K562 (cell line): ENCODE results near the gene DAB2. TPM values are rescaled to one million over a fixed set of nuclear protein-coding genes. Genes with fewer than 3 reads are reported as not detected.

Source experiments
- ESRRB ChIP-seq: fragments of 250-450 bp; sonication (Bioruptor Pico); IDR thresholded peaks from 2 replicates; pipeline ENCODE4 v1.5.0; 2020; ENCODE audit warnings: mild to moderate bottlenecking, moderate library complexity, borderline replicate concordance
- KAT7 ChIP-seq: sonication (generic); formaldehyde crosslinking; IDR thresholded peaks from 2 replicates; pipeline ENCODE4 v1.8.0; 2022; ENCODE audit warnings: missing genetic modification reagents, mild to moderate bottlenecking, borderline replicate concordance
- MNT ChIP-seq, 2 experiments: fragments of 450-650 bp; conservative IDR thresholded peaks; 2 replicates each; pipeline ENCODE4 v1.6.1; 2017; ENCODE audit warnings: mild to moderate bottlenecking in 2 of 2, moderate library complexity in 2 of 2
- POLR2H ChIP-seq: IDR thresholded peaks from 2 replicates; pipeline ENCODE4 v1.6.1; 2016; ENCODE audit warnings: missing genetic modification characterization, low read depth, mild to moderate bottlenecking, control low read depth, missing compliant biosample characterization, moderate library complexity
- SMAD1 ChIP-seq: fragments of 150-350 bp; IDR thresholded peaks from 2 replicates; pipeline ENCODE4 v1.6.1; 2014; ENCODE audit warnings: low read length, low read depth; ENCODE audit not compliant: partially characterized antibody
- SMARCE1 ChIP-seq: fragments of 450-650 bp; IDR thresholded peaks from 2 replicates; pipeline ENCODE4 v1.7.1; 2016; ENCODE audit warnings: mild to moderate bottlenecking
- SOX6 ChIP-seq: fragments of 450-650 bp; IDR thresholded peaks from 2 replicates; pipeline ENCODE4 v1.6.1; 2014; ENCODE audit warnings: mild to moderate bottlenecking
- THRAP3 ChIP-seq: fragments of 450-650 bp; IDR thresholded peaks from 2 replicates; pipeline ENCODE4 v1.6.1; 2016; ENCODE audit warnings: mild to moderate bottlenecking, inconsistent platforms, borderline replicate concordance
- ZBTB17 ChIP-seq: fragments of 450-650 bp; formaldehyde crosslinking; IDR thresholded peaks from 2 replicates; pipeline ENCODE4 v1.4.0; 2020; ENCODE audit warnings: mild to moderate bottlenecking
- ZNF175 ChIP-seq: fragments of 200-800 bp; sonication (Bioruptor generic); IDR thresholded peaks from 2 replicates; pipeline ENCODE4 v1.6.1; 2016; ENCODE audit warnings: low read depth, mild to moderate bottlenecking, missing genetic modification characterization, missing compliant biosample characterization
- ZNF3 ChIP-seq: fragments of 250-450 bp; sonication (Bioruptor Pico); IDR thresholded peaks from 2 replicates; pipeline ENCODE4 v1.5.0; 2021; ENCODE audit warnings: mild to moderate bottlenecking, moderate library complexity
- ZNF398 ChIP-seq: fragments of 250-450 bp; sonication (Bioruptor Pico); IDR thresholded peaks from 2 replicates; pipeline ENCODE4 v1.8.0; 2021; ENCODE audit warnings: moderate library complexity, mild to moderate bottlenecking, inconsistent platforms
- polyA plus RNA-seq, 8 experiments: library from polyadenylated mRNA; depleted of rRNA in 4 of 8; stranded (reverse) in 5 of 8; unstranded in 3 of 8; fragments of >200 nt; fragmentation: Nextera tagmentation in 2 of 8; fragmentation: Illumina TruSeq in 1 of 8; extraction: Ambion mirVana in 2 of 8; extraction: Trizol in 1 of 8; gene quantifications; 2 replicates each; pipeline versions ENCODE4 v1.2.1 to v1.2.3, GENCODE V29; 2011 to 2014; ENCODE audit warnings: inconsistent platforms in 1 of 8, missing spikeins in 1 of 8
- total RNA-seq, 7 experiments: library from RNA; depleted of rRNA in 6 of 7; stranded (reverse); fragments of >200 nt in 6 of 7; fragmentation: Illumina TruSeq in 2 of 7; extraction: Trizol in 2 of 7; gene quantifications; 2 replicates each; pipeline versions ENCODE4 v1.2.1 to v1.2.3, GENCODE V29; 2011 to 2021; ENCODE audit warnings: low replicate concordance in 1 of 7
- TF ChIP-seq, protein P1 (sequence below), 2 experiments: fragments of 450-650 bp in 1 of 2; IDR thresholded peaks; 2 replicates each; pipeline ENCODE4 v1.6.1; 2011 to 2017; ENCODE audit warnings: low read depth in 2 of 2, antibody characterized with exemption in 1 of 2, borderline replicate concordance in 1 of 2, low read length in 1 of 2, mild to moderate bottlenecking in 1 of 2, mixed read lengths in 1 of 2; ENCODE audit not compliant: control insufficient read depth in 1 of 2

The DAB2 gene
- total and polyA plus RNA-seq, 9 of the 15 experiments (the other 6 are each of a cell fraction or from before 2014, with no cell fraction given) = 6.6 to 29.9 (median 24.1) TPM

- TF ChIP-seq ZNF175 (CRISPR knock-in tag) = no peak
- no peak for TF ChIP-seq POLR2H
- no peak for TF ChIP-seq ZNF3 (CRISPR knock-in tag)
- TF ChIP-seq ZBTB17 (CRISPR knock-in tag) = no peak
- no peak for TF ChIP-seq MNT (conservative IDR thresholded peaks at IDR 0.05)
- no peak for TF ChIP-seq ESRRB (CRISPR knock-in tag)
- TF ChIP-seq KAT7 (CRISPR knock-in tag) = no peak
- no peak for TF ChIP-seq SOX6
- TF ChIP-seq, protein P1, sequence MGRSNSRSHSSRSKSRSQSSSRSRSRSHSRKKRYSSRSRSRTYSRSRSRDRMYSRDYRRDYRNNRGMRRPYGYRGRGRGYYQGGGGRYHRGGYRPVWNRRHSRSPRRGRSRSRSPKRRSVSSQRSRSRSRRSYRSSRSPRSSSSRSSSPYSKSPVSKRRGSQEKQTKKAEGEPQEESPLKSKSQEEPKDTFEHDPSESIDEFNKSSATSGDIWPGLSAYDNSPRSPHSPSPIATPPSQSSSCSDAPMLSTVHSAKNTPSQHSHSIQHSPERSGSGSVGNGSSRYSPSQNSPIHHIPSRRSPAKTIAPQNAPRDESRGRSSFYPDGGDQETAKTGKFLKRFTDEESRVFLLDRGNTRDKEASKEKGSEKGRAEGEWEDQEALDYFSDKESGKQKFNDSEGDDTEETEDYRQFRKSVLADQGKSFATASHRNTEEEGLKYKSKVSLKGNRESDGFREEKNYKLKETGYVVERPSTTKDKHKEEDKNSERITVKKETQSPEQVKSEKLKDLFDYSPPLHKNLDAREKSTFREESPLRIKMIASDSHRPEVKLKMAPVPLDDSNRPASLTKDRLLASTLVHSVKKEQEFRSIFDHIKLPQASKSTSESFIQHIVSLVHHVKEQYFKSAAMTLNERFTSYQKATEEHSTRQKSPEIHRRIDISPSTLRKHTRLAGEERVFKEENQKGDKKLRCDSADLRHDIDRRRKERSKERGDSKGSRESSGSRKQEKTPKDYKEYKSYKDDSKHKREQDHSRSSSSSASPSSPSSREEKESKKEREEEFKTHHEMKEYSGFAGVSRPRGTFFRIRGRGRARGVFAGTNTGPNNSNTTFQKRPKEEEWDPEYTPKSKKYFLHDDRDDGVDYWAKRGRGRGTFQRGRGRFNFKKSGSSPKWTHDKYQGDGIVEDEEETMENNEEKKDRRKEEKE (IDR thresholded peaks at IDR 0.05; ENCODE audit: borderline replicate concordance in 1 of 2, control insufficient read depth in 1 of 2, low read depth in 2 of 2, low read length in 1 of 2) = no peak
- no peak for TF ChIP-seq ZNF398 (CRISPR knock-in tag)
- no peak for TF ChIP-seq THRAP3
- TF ChIP-seq SMARCE1 = no peak
- no peak for TF ChIP-seq SMAD1
- TF ChIP-seq, all 486 proteins: peak for 0
These were observed 75.3 kb downstream of the DAB2 start (continued) for GRCh38 chr5:39349484-39349883.
